ENCODE measurements around the gene STRA8. TPM values are rescaled to one million over a fixed set of nuclear protein-coding genes. Genes with fewer than 3 reads are reported as not detected.

STRA8 gene
- total RNA-seq, 2 donors from 2014 or later, result not detected

DNA sequence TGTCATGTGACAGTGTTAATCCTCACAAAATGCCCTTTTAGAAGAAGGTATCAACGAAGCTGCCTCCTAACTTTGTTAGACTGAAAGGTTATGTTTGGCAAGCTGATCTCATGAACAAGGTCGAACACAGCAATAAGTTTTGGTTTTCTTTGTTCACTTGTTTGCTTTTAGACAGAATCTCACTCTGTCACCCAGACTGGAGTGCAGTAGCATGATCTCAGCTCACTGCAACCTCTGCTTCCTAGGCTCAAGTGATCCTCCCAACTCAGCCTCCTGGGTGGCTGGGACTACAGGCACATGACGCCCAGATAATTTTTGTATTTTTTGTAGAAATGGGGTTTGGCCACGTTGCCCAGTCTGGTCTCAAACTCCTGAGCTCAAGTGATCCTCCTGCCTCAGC, 1.1 kb downstream of the STRA8 start:
- no peaks in the 10 kb centered on the region for H3K36me3 ChIP-seq
- no peak for DNase-seq (ENCODE audit: low spot score)
- no peaks in the 10 kb centered on the region for H3K4me1 ChIP-seq
- no peak overlapping the region for H3K4me3 ChIP-seq
- H3K27me3 ChIP-seq, result no peaks in the 10 kb centered on the region
- H3K9me3 ChIP-seq, result no peaks in the 10 kb centered on the region
- TF ChIP-seq, protein P1, sequence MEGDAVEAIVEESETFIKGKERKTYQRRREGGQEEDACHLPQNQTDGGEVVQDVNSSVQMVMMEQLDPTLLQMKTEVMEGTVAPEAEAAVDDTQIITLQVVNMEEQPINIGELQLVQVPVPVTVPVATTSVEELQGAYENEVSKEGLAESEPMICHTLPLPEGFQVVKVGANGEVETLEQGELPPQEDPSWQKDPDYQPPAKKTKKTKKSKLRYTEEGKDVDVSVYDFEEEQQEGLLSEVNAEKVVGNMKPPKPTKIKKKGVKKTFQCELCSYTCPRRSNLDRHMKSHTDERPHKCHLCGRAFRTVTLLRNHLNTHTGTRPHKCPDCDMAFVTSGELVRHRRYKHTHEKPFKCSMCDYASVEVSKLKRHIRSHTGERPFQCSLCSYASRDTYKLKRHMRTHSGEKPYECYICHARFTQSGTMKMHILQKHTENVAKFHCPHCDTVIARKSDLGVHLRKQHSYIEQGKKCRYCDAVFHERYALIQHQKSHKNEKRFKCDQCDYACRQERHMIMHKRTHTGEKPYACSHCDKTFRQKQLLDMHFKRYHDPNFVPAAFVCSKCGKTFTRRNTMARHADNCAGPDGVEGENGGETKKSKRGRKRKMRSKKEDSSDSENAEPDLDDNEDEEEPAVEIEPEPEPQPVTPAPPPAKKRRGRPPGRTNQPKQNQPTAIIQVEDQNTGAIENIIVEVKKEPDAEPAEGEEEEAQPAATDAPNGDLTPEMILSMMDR (IDR thresholded peaks at IDR 0.05), result no peak
- H3K27ac ChIP-seq, result no peak overlapping the region

DNA sequence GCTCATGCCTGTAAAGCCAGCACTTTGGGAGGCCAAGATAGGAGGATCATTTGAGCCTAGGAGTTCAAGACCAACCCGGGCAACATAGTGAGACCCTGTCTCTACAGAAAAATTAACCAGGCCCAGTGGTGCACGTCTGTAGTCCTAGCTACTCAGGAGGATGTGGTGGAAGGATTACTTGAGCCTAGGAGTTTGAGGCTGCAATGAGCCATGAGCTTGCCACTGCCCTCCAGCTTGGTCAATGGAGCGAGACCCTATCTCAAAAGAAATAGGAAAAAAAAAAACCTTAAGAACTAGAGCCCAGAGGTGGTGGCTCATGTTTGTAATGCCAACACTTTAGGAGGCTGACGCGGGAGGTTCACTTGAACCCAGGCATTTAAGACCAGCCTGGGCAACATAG, 2.2 kb downstream of the STRA8 start:
- Histone ChIP-seq H3K27me3 (no peaks in the 10 kb centered on the region), H3K27ac (no peak overlapping the region), H3K9me3 (no peaks in the 10 kb centered on the region), H3K36me3 (no peaks in the 10 kb centered on the region), H3K4me1 (no peaks in the 10 kb centered on the region), H3K4me3 (no peak overlapping the region)
- TF ChIP-seq, protein P1 (IDR thresholded peaks at IDR 0.05), result no peak
- no peak for DNase-seq (ENCODE audit: low spot score)

DNA sequence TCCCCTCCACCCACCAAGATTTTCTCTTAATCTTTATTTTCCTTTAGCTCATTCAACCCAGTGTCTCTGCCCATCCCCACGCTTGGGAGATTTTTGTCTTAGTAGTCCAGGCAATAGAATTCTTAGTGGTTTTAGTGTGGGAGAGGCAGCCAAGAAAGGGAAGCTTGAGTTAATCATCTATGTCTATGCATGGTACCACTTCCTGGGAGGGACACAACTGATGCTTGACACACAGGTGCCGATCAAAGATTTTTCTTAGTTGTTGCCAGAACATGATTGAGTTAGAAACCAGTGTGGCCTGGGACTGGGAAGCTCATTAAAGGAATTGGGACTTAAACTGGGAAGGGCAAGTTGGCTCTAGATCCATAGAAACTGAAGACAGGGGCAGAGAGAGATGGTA, 3.1 kb downstream of the STRA8 start:
- no peak for DNase-seq (ENCODE audit: low spot score)
- no peaks in the 10 kb centered on the region for H3K9me3 ChIP-seq
- no peaks in the 10 kb centered on the region for H3K4me1 ChIP-seq
- H3K36me3 ChIP-seq, result no peaks in the 10 kb centered on the region
- TF ChIP-seq, protein P1 (IDR thresholded peaks at IDR 0.05), result no peak
- no peak overlapping the region for H3K4me3 ChIP-seq
- no peaks in the 10 kb centered on the region for H3K27me3 ChIP-seq
- no peak overlapping the region for H3K27ac ChIP-seq

DNA sequence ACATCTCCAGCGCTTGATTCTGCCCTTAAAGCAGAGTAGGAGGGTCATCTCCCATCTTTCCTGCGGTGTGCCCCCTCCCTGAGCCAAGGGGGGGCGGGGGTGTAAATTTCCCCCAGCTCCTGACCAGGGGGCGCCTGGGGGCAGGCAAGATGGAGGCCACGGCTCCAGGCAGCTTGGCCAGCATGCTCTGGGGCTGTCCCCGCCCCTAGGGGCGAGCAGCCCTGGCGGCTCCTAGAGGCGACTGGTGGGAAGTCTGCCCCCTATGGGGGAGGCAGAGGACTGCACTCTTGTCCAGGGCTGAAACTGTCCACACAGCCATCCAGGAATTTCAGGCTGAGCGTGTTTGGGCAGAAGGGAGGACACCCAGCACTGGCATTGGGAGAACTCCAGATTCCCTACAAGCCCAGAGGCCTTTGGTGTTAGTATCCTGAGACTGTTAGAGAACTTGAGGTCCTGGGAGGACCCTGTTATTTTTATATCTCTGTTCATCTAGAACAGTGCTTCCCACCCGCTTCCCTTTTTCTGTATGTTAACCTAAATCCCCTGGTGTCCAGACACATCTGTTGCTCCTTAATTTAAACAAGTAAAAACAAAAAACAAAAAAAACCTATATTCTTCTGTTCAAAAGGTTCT, 4.6 kb downstream of the STRA8 start:
- Histone ChIP-seq H3K36me3 (no peaks in the 10 kb centered on the region), H3K4me1 (no peaks in the 10 kb centered on the region), H3K4me3 (no peak overlapping the region), H3K27ac (no peak overlapping the region), H3K27me3 (no peaks in the 10 kb centered on the region), H3K9me3 (no peaks in the 10 kb centered on the region)
- TF ChIP-seq, protein P1 (IDR thresholded peaks at IDR 0.05), result no peak
- DNase-seq (ENCODE audit: low spot score), result no peak

DNA sequence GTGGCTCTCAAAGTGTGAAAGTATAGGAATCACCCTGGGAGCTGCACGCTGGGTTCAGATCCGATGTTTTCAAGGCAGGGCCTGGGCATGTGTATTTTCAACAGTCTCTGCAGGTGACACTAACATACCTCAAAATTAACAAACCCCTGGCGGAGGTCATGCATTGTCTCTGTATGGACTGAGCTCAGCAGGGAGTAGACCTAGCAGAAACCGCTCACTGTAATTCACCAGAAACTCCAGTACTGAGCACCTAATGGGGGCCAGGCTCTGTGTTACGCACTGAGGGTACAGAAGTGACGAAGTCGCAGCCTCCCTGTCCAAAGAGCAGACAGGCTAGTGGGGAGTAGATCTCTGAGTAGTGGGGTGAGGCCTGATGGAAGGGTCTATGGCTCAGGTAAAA, 5.6 kb downstream of the STRA8 start:
- Histone ChIP-seq H3K27ac (no peak overlapping the region), H3K27me3 (no peaks in the 10 kb centered on the region), H3K9me3 (no peaks in the 10 kb centered on the region), H3K36me3 (no peaks in the 10 kb centered on the region), H3K4me3 (no peak overlapping the region), H3K4me1 (no peaks in the 10 kb centered on the region)
- TF ChIP-seq, protein P1 (IDR thresholded peaks at IDR 0.05), result no peak
- DNase-seq (ENCODE audit: low spot score), result no peak

DNA sequence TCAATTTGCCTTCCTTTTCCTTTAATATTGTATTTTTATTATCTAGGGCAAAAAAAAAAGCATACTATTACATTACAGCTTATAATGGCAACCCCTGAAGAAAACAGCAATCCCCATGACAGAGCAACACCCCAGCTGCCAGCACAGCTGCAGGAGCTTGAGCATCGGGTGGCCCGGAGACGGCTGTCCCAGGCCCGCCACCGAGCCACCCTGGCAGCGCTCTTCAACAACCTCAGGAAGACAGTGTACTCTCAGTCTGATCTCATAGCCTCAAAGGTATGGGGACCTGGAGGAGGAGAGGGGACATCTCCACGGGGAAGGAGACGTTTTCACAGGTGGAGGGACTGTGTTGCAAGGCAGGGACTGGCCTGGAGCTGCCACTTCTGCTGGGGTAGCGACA, 6.8 kb downstream of the STRA8 start:
- Histone ChIP-seq H3K36me3 (no peaks in the 10 kb centered on the region), H3K27me3 (no peaks in the 10 kb centered on the region), H3K9me3 (no peaks in the 10 kb centered on the region), H3K4me3 (no peak overlapping the region), H3K4me1 (no peaks in the 10 kb centered on the region), H3K27ac (no peak overlapping the region)
- TF ChIP-seq, protein P1 (IDR thresholded peaks at IDR 0.05), result no peak
- DNase-seq (ENCODE audit: low spot score), result no peak
